Stimulated activated CD8-positive, alpha-beta memory T cell treated with anti-CD3 and anti-CD28 coated beads, Interleukin-7, amount 100 ng/mL, for 1 hour (primary cell): Measurements from ENCODE around the gene SEC63.

Source experiments
- DNase-seq, 2 donors: peaks; one replicate each; pipeline ENCODE4 v3.0.0-alpha.2; 2020; ENCODE audit warnings: low read depth in 2 of 2

The SEC63 gene

GRCh38 chr6:107819217-107819616 is 138.8 kb downstream of the SEC63 start:
- DNase-seq = no peak

GRCh38 chr6:107818272-107818671 is 139.7 kb downstream of the SEC63 start:
- DNase-seq = no peak

- DNase-seq = no peak
These were observed 140.2 kb downstream of the SEC63 start for GRCh38 chr6:107817784-107818183.
